ENCODE data around the gene PTCHD1.

PTCHD1 gene

GRCh38 chrX:23364416-23364815 is 29.8 kb downstream of the PTCHD1 start:
- DNase-seq, result no peak

- DNase-seq, result no peak
Observed at GRCh38 chrX:23365541-23365940, 30.9 kb downstream of the PTCHD1 start.

GRCh38 chrX:23366914-23367313 is 32.3 kb downstream of the PTCHD1 start:
- DNase-seq, result no peak

- DNase-seq, result no peak
Observed at GRCh38 chrX:23369027-23369426, 34.4 kb downstream of the PTCHD1 start.

- no peak for DNase-seq
Observed at GRCh38 chrX:23372220-23372902, 37.7 kb downstream of the PTCHD1 start.

GRCh38 chrX:23373129-23373804 is 38.6 kb downstream of the PTCHD1 start:
- DNase-seq, result no peak

- DNase-seq, result no peak
Observed at GRCh38 chrX:23374291-23374690, 39.6 kb downstream of the PTCHD1 start.

GRCh38 chrX:23376581-23376980 is 41.9 kb downstream of the PTCHD1 start:
- DNase-seq, result no peak

- no peak for DNase-seq
Observed at GRCh38 chrX:23380581-23380980, 45.9 kb downstream of the PTCHD1 start.

GRCh38 chrX:23381099-23382087 is 46.7 kb downstream of the PTCHD1 start:
- no peak for DNase-seq

- no peak for DNase-seq
Observed at GRCh38 chrX:23382572-23382971, 47.9 kb downstream of the PTCHD1 start.

GRCh38 chrX:23383411-23383810 is 48.8 kb downstream of the PTCHD1 start:
- DNase-seq, result no peak

GRCh38 chrX:23385242-23385641 is 50.6 kb downstream of the PTCHD1 start:
- DNase-seq, result no peak

- DNase-seq, result no peak
Observed at GRCh38 chrX:23386260-23386659, 51.6 kb downstream of the PTCHD1 start.

GRCh38 chrX:23386726-23387125 is 52.1 kb downstream of the PTCHD1 start:
- no peak for DNase-seq

GRCh38 chrX:23387550-23388184 is 53.0 kb downstream of the PTCHD1 start:
- DNase-seq, result no peak

- no peak for DNase-seq
Observed at GRCh38 chrX:23389196-23389792, 54.6 kb downstream of the PTCHD1 start.

GRCh38 chrX:23390979-23391378 is 56.3 kb downstream of the PTCHD1 start:
- DNase-seq, result no peak

- no peak for DNase-seq
Observed at GRCh38 chrX:23392195-23392594, 57.5 kb downstream of the PTCHD1 start.

- no peak for DNase-seq
Observed at GRCh38 chrX:23394421-23394820, 59.8 kb downstream of the PTCHD1 start.

- DNase-seq, result no peak
Observed at GRCh38 chrX:23396263-23396662, 61.6 kb downstream of the PTCHD1 start.

- DNase-seq, result no peak
Observed at GRCh38 chrX:23398570-23398969, 63.9 kb downstream of the PTCHD1 start.

- no peak for DNase-seq
Observed at GRCh38 chrX:23403849-23404248, 69.2 kb downstream of the PTCHD1 start.
